GOT3 (cell line): ENCODE measurements around the gene CPEB2.

Experiments
- DNase-seq: peaks from one replicate; lab custom pipeline; 2025; ENCODE audit warnings: mixed read lengths; lab: John Stamatoyannopoulos, UW

The CPEB2 gene

GRCh38 chr4:15118292-15118691 is 116.0 kb downstream of the CPEB2 start:
- DNase-seq: no peak
